SU-DHL-6 (cell line): ENCODE measurements around the gene ACOX3.

Experiments used
- CTCF ChIP-seq: fragments of 200-600 bp; sonication (generic); IDR thresholded peaks from one replicate; pipeline ENCODE4 v1.5.1; 2017; ENCODE audit warnings: antibody characterized with exemption, mild to moderate bottlenecking, low read length, moderate library complexity; ENCODE audit not compliant: insufficient read depth, poor library complexity, severe bottlenecking
- EZH2phosphoT487 ChIP-seq: fragments of 200-600 bp; sonication (generic), shearing (Covaris generic); conservative IDR thresholded peaks from 2 replicates; pipeline ENCODE4 v1.6.1; 2018; ENCODE audit warnings: mild to moderate bottlenecking, antibody characterized with exemption, low read length, moderate library complexity, mixed read lengths

- TF ChIP-seq CTCF (no peak), EZH2phosphoT487 (no peak)
Measured at GRCh38 chr4:8471211-8471875, 30.8 kb upstream of the ACOX3 start.
